HTERT RPE-1 (cell line): Measurements from ENCODE around the gene ADAMTS10.
"Not testable (repeated sequence)": the region's sequence is repeated elsewhere in the genome, so short reads cannot be mapped to it uniquely, and the experiment has no call there.

Experiments used
- in situ Hi-C: fragments of 300-500 bp; cut with MboI; formaldehyde crosslinking; loops from 4 replicates; pipeline ENCODE4 v1.14.3; 2020; ENCODE audit warnings: low sequenced_read_pairs

ADAMTS10 gene

DNA sequence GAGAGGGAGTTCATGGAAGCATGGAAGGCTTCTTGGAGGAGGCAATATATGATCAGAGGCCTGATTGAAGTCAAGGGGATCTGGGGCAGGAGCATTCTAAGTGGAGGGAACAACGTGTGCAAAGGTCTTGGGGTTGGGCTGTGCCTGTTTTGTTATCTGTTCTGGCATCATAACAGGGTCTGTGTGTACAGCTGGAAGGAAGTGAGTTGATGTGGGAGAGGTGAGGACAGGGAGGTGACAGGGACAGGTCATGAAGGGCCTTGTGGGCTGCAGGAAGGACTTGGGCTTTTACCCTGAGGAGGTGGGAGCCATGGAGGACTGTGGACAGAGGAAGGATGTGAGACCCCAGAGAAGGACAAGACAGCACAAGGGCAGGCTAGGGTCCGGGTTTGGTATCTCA is 18.7 kb upstream of the ADAMTS10 start:
- in situ Hi-C loops, result no loop called here

DNA sequence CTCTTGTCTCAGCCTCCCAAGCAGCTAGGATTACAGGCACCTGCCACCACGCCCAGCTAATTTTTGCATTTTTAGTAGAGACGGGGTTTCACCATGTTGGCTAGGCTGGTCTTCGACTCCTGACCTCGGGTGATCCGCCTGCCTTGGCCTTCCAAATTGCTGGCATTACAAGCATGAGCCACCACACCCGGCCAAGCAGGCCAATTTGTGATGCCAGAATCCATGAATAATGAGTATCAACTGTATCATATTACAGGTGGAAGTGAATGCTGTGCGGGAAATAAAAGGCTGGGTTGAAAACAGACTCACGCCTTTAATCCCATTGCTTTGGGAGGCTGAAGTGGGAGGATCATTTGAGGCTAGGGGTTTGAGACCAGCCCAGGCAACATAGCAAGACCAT is 16.3 kb upstream of the ADAMTS10 start:
- in situ Hi-C loops, result no loop called here

DNA sequence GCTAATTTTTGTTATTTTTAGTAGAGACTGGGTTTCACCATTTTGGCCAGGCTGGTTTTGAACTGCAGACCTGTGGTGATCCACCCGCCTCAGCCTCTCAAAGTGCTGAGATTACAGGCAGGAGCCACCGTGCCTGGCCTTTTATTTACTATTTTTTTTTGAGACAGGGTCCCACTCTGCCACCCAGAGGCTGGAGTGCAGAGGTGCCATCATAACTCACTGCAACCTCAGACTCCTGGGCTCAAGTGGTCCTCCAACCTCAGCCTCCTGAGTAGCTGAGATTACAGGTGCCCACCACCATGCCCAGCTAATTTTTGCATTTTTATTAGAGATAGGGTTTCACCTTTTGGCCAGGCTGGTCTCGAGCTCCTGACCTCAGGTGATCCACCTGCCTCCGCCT is 12.4 kb upstream of the ADAMTS10 start:
- in situ Hi-C loops, result not testable (repeated sequence)

- in situ Hi-C loops, result no loop called here
Observed at GRCh38 chr19:8618751-8619150, 8.2 kb upstream of the ADAMTS10 start.

GRCh38 chr19:8617984-8618383 is 7.5 kb upstream of the ADAMTS10 start:
- in situ Hi-C loops, result no loop called here

DNA sequence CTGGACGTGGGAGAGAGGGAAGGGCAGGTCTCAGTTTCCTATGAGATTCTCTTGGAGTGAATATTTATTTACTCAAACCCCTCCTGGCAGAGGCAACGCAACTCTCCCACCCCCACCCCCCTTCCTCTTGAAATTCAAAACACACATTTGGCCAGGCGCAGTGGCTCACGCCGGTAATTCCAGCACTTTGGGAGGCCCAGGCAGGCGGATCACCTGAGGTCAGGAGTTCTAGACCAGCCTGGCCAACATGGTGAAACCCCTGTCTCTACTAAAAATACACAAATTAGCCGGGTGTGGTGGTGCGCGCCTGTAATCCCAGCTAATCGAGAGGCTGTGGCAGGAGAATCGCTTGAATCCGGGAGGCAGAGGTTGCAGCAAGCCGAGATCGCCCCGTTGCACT is 6.8 kb upstream of the ADAMTS10 start:
- in situ Hi-C loops, result not testable (repeated sequence)

- in situ Hi-C loops, result no loop called here
Observed at GRCh38 chr19:8616861-8617260, 6.3 kb upstream of the ADAMTS10 start.

DNA sequence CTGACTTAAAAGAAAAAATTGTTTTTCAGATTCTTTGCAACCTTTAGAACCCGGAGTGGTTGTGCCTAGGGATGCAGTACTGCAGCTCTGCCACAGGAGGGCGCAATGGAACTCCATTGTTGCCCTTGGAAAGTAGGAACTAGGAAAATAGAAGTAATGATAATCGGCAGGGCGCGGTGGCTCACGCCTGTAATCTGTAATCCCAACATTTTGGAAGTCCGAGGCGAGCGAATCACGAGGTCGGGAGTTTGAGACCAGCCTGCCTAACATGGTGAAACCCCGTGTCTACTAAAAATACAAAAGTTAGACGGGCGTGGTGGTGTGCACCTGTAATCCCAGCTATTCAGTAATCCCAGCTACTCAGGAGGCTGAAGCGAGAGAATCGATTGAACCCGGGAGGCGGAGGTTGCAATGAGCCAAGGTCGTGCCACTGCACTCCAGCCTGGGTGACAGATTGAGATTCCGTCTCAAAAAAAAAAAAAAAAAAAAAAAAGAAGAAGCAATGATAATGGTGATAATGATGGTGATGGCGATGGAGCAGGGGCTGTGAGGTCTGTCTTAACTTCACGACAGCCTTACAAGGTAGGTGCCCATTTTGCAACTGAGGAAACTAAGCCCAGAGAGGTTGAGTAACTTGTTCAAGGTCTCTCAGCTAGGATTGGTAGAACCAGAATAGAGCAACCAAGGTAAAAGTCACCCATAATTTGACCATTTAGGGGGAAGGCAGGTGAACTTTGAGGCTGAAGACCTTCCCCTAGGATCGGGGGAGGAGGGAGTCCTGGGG is 5.5 kb upstream of the ADAMTS10 start:
- in situ Hi-C loops, result no loop called here

- in situ Hi-C loops, result no loop called here
Observed at GRCh38 chr19:8615024-8615423, 4.5 kb upstream of the ADAMTS10 start.

DNA sequence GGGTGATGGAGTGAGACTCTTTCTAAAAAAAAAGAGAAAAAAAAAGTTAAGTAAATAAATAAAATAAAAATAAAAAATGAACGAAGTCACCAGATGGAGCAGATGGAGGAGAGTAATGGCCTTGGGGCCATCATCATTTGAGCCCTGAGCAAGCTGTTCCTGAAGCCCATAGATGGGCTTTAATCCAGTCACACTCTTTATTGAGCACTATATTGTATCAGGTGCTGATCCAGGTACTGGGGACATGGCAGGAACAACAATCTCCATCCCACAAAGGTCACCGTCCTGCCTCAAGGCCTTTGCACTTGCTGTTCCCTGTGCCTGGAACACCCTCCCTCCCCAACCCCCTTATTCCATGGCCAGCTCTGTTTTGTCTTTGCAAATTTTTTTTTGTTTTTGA is 3.9 kb upstream of the ADAMTS10 start:
- in situ Hi-C loops, result no loop called here

GRCh38 chr19:8612807-8613171 is 2.3 kb upstream of the ADAMTS10 start:
- in situ Hi-C loops, result no loop called here

- in situ Hi-C loops, result no loop called here
Observed at GRCh38 chr19:8611877-8612806, 1.6 kb upstream of the ADAMTS10 start.

- in situ Hi-C loops, result no loop called here
Observed at GRCh38 chr19:8611391-8611876, 919 bp upstream of the ADAMTS10 start.

DNA sequence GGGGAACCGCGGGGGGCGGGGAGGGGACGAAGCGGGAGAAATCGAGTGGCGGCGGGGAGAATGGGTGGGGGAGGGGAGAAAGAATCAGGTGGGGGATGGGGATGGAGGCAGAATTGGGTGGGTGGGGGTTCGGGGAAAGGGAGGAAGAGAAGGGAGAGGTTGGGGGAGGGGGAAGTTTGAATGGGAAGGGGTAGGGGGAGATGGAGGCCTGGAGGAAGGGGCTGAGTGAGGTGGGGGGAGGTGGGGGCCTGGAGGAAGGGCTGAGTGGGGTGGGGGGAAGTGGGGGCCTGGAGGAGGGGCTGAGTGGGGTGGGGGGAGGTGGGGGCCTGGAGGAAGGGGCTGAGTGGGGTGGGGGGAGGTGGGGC is 403 bp upstream of the ADAMTS10 start:
- in situ Hi-C loops, result no loop called here

DNA sequence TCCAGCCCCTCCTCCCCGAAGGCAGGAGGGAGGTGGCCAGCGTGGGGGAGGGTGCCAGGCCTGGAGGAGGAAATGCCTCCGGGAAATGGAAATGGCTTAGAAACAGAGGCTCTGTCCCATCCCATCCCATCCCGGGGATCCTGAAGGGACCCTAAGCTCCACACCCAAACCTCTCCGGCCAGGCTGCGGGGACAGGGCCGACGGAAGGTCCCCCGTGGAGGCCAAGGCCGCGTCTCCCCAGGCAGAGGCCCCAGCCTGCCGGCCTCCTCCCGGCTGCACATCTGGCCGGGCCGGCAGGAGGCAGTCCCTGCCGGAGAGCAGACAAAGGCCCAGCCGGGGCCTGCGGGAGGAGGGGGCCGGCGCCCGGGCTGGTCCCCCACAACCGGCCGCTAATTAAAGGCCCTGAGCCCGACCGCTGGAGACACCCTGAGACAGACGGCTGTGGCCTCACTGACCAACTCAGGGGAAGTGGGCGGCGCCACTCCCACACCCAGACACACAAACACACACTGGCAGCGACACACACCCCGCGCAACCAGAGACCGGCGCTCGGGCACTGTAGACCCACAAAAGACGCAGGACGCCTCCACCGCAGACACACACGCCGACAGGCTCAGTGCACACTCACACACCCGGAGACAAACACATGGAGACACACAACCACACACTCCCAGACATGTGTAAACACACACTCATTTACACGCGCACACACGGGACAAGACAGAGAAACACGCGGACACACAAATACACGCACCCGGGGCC is 1.1 kb downstream of the ADAMTS10 start:
- in situ Hi-C loops, result no loop called here

DNA sequence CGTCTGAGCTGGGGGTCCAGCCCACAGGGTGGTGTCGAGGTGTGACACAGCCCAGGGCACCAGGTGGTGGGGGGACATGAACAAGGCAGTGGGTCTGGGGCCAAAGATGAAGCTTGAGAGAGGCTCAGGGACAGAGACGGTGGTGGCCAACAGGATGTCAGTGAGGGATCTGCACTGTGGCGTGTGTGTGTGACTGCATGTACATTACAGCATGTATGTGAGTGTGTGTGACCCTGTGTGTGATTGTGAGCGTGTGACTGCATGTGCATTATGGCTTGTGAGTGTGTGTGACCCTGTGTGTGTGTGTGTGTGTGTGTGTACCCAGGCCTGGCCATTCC is 1.6 kb downstream of the ADAMTS10 start:
- in situ Hi-C loops, result no loop called here

GRCh38 chr19:8607386-8607785 is 3.1 kb downstream of the ADAMTS10 start:
- in situ Hi-C loops, result no loop called here

GRCh38 chr19:8605514-8605913 is 5.0 kb downstream of the ADAMTS10 start:
- in situ Hi-C loops, result no loop called here

DNA sequence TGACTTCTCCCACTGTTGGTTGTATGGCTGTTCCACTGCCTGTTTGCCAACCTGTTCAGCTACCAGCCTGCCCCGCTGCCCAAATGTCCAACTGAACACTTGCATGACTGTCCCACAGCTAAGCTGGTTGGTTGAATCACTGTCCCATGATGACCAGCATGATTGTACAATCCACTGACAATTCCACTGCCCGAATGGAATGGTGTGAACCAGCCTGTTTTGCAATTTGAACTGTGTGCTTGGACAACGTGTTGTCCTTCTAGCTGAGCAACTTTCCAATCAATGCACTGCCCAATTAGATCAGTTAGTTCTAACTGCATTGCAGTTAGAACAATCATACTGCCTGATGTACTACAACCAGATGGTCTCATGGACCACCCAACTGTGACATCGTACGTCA is 8.7 kb downstream of the ADAMTS10 start:
- in situ Hi-C loops, result no loop called here

DNA sequence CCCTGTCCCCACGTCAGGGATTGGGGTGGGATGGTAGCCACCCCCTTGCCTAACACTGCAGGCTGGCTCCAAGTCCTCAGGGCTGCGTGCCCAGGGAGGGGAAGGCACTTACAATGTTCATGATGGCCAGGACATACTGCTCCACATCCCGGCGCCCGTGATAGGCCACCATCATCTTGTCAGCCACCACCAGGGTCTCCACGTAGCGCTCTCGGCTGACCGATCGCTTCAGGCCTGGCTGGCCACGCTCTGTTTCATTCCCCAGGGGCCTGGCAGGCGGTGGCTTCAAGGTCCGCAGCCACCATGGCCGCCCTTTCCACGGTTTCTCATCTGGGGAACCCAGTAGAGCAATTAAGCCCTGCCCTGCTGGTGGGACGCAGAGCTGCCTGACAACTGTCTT is 9.7 kb downstream of the ADAMTS10 start:
- in situ Hi-C loops, result no loop called here

GRCh38 chr19:8600064-8600463 is 10.5 kb downstream of the ADAMTS10 start:
- in situ Hi-C loops, result no loop called here
